Lung (tissue), 12 donors: ENCODE data around the gene STK16. TPM values are rescaled to one million over a fixed set of nuclear protein-coding genes. Genes with fewer than 3 reads are reported as not detected.
A peak's percentile ranks its signal among the peaks of the same experiment; 100 is the strongest.

ENCODE experiments used
- ATAC-seq: fragments of 200-7000 bp; cut with Tn5 transposase; one replicate; pipeline ENCODE4 v1.9.1; 2020; ENCODE audit warnings: moderate number of reproducible peaks; ENCODE audit not compliant: insufficient read depth, low FRiP score
- DNase-seq, 3 donors: peaks; one replicate each; pipeline ENCODE4 v3.0.0-alpha.2; 2013 to 2017
- H3K27ac ChIP-seq, 2 donors: one replicate each; pipeline ENCODE4 v1.5.1; 2013; ENCODE audit warnings: mild to moderate bottlenecking in 2 of 2, moderate library complexity in 2 of 2, control low read depth in 1 of 2, inconsistent platforms in 1 of 2, low read depth in 1 of 2, low read length in 1 of 2
- H3K27me3 ChIP-seq, 3 donors: one replicate each; pipeline ENCODE4 v1.5.1; 2013; ENCODE audit warnings: low read length in 2 of 3; ENCODE audit not compliant: control insufficient read depth in 3 of 3, insufficient read depth in 3 of 3
- H3K36me3 ChIP-seq, 4 donors: one replicate each; pipeline ENCODE4 v1.5.1; 2013; ENCODE audit warnings: low read length in 4 of 4, mild to moderate bottlenecking in 1 of 4, moderate library complexity in 1 of 4; ENCODE audit not compliant: control insufficient read depth in 4 of 4, insufficient read depth in 4 of 4
- H3K4me1 ChIP-seq, 5 donors: one replicate each; pipeline ENCODE4 v1.5.1; 2013; ENCODE audit warnings: low read length in 5 of 5, mild to moderate bottlenecking in 2 of 5, moderate library complexity in 1 of 5; ENCODE audit not compliant: control insufficient read depth in 5 of 5, insufficient read depth in 5 of 5
- H3K4me3 ChIP-seq: one replicate; pipeline ENCODE4 v1.5.1; 2013; ENCODE audit warnings: mild to moderate bottlenecking, control low read depth, moderate library complexity
- H3K9ac ChIP-seq, 2 donors: one replicate each; pipeline ENCODE4 v1.5.1; 2013; ENCODE audit warnings: low read length in 2 of 2, control low read depth in 1 of 2; ENCODE audit not compliant: insufficient read depth in 1 of 2
- H3K9me3 ChIP-seq, 4 donors: one replicate each; pipeline ENCODE4 v1.5.1; 2013; ENCODE audit warnings: low read length in 3 of 4, mild to moderate bottlenecking in 1 of 4, moderate library complexity in 1 of 4; ENCODE audit not compliant: control insufficient read depth in 4 of 4, insufficient read depth in 3 of 4
- CTCF ChIP-seq: IDR thresholded peaks from 2 replicates; pipeline ENCODE4 v1.5.1; 2012; ENCODE audit warnings: mild to moderate bottlenecking; ENCODE audit errors: control extremely low read depth, extremely low read depth
- WGBS, 2 donors: extraction: QIAGEN DNeasy Blood & Tissue Kit; methylation state at CpG; one replicate each; pipeline ENCODE4 v1.1.7; 2013; 5-methylcytosine and 5-hydroxymethylcytosine counted together
- polyA plus RNA-seq, 2 donors: library from polyadenylated mRNA; stranded (reverse); fragments of 200-250 nt; gene quantifications; one replicate each; pipeline ENCODE4 v1.2.1, GENCODE V29; 2013
- total RNA-seq, 2 donors: library from RNA; depleted of rRNA in 1 of 2; stranded (reverse); fragments of >200 nt in 1 of 2; gene quantifications; one replicate each; pipeline ENCODE4 v1.2.1, GENCODE V29; 2014 to 2021
- donor health status: control.
- donor health status: control.
- donor health status: Bipolar disorder and iron deficiency.
- donor health status: healthy.
- donor health status: DM: yes; HTN: yes; CAD: no.

STK16 gene
- total and polyA plus RNA-seq, 4 donors: 16.2 to 50.5 (median 25.4) TPM

- Histone ChIP-seq H3K27ac (peak overlapping the region; percentile 95 to 98), H3K36me3 (peaks cover 12 to 36% (median 29%) of the 10 kb centered on the region in 4 donors), H3K9me3 (no peaks in the 10 kb centered on the region), H3K9ac (peak overlapping the region; percentile 72 to 77), H3K4me1 (peaks cover 4 to 26% (median 9%) of the 10 kb centered on the region in 5 donors), H3K4me3 (peak overlapping the region; percentile 87), H3K27me3 (no peaks in the 10 kb centered on the region)
- peak in 1 of 3 donors; percentile 20 for DNase-seq
- WGBS, 2 donors: 31 to 36% methylated on average over 7 of the region's 7 CpGs
- TF ChIP-seq CTCF: no peak
- no peak for ATAC-seq
Measured at GRCh38 chr2:219228041-219228910, 17.0 kb upstream of the STK16 start.

DNA sequence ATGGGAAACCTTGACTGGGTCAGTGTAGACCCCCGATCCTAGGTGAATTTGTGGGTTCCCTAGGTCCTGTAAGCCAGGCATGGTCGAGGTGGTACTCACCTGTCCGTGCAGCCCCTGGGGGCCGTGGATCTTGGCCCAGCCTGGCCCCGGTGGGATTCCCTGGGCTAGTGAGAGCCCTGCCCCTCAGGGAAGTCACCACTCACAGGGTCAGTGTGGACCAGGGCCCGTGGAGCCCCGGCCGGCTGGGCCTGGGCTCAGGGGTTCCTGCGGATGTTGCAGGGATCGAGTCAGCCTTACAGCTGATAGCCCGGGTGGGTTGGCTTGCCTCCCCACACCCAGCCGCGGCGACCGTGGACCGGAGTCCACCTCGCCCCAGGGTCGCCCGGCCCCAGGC, 16.4 kb upstream of the STK16 start:
- 2% methylated on average over 19 of the region's 19 CpGs for WGBS, 2 donors

DNA sequence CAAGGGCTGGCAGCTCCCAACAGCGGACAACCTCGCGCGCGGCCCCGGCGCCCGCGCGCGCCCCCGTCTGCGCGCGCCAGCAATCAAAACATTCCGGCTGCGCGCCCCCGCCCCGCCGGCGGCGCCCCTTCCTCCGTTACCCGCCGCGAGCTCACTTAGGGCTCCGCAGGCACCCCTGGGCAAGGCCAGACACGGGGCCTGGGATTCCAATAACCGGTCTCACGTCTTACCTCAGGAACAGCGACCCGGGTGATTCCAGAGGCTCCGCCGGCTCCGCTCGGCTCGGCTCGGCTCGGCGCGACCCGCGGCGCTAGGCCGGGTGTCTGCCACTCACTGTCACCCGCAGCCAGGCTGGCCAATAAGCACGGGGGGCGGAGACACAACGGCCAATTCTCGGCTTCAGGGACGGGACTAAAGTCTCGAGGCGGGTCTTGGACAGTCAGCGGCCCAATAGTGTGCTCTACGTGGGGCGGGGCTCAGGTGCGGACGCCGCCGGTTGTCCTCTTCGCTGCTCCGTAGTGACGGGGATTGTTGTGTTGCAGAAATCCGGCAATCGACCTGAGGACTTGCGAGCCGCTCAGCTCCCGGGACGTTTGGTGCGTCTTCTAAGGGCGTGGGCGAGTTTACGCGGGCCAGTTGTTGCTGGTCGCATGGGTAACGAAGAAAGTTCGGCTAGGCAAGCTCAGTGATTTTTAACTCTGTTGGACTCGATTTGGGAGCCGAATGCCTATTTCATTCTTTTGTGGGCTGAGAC, 15.8 kb upstream of the STK16 start, which contains the start of the genes ANKZF1 and ATG9A:
Gene ANKZF1 (plus strand): TSS at position 502 of the 754 bp plus-strand sequence. CDS start 452 bp downstream, outside the sequence.
Gene ATG9A (minus strand): TSS at position 332 of the 754 bp plus-strand sequence. CDS start 1,612 bp downstream, outside the sequence.
- no peak for TF ChIP-seq CTCF
- Histone ChIP-seq H3K4me3 (peak within 1 kb of the TSS; percentile 87), H3K9me3 (no peaks in the 10 kb centered on the region), H3K9ac (peak within 1 kb of the TSS; percentile 77 to 85), H3K4me1 (peaks cover 4 to 26% (median 9%) of the 10 kb centered on the region in 5 donors), H3K27ac (peak within 1 kb of the TSS; percentile 95 to 98), H3K27me3 (no peaks in the 10 kb centered on the region), H3K36me3 (peaks cover 22 to 34% (median 26%) of the 10 kb centered on the region in 4 donors)
- ATAC-seq (peak; percentile 99), DNase-seq (peak; percentile 99)
- WGBS, 2 donors: 0% methylated on average over 78 to 80 of the region's 80 CpGs

More for the DNA sequence above, 16.4 kb upstream of the STK16 start:
- peak overlapping the region; percentile 87 for H3K4me3 ChIP-seq
- DNase-seq: peak in 1 of 3 donors; percentile 11
- H3K27me3 ChIP-seq: no peaks in the 10 kb centered on the region
- no peak for TF ChIP-seq CTCF
- H3K27ac ChIP-seq: peak overlapping the region; percentile 95 to 98
- H3K9ac ChIP-seq: peak overlapping the region; percentile 72 to 77
- no peak for ATAC-seq
- peaks cover 4 to 26% (median 9%) of the 10 kb centered on the region in 5 donors for H3K4me1 ChIP-seq
- H3K9me3 ChIP-seq: no peaks in the 10 kb centered on the region
- peaks cover 16 to 36% (median 28%) of the 10 kb centered on the region in 4 donors for H3K36me3 ChIP-seq
